Measurements from ENCODE around the gene TYMP.

- no peak for TF ChIP-seq CTCF (optimal IDR thresholded peaks at IDR 0.05 in 1 of 3, IDR thresholded peaks at IDR 0.05 in 1 of 3, conservative IDR thresholded peaks at IDR 0.05 in 1 of 3; ENCODE audit: extremely low read depth in 1 of 3, insufficient read depth in 2 of 3, low read length in 3 of 3)
- no peak for TF ChIP-seq EZH2 (IDR thresholded peaks at IDR 0.05; ENCODE audit: low read length)
Measured at GRCh38 chr22:50548040-50548920, 18.5 kb upstream of the TYMP start.

All from keratinocyte (primary cell).